ENCODE measurements around the gene RNLS.

DNA sequence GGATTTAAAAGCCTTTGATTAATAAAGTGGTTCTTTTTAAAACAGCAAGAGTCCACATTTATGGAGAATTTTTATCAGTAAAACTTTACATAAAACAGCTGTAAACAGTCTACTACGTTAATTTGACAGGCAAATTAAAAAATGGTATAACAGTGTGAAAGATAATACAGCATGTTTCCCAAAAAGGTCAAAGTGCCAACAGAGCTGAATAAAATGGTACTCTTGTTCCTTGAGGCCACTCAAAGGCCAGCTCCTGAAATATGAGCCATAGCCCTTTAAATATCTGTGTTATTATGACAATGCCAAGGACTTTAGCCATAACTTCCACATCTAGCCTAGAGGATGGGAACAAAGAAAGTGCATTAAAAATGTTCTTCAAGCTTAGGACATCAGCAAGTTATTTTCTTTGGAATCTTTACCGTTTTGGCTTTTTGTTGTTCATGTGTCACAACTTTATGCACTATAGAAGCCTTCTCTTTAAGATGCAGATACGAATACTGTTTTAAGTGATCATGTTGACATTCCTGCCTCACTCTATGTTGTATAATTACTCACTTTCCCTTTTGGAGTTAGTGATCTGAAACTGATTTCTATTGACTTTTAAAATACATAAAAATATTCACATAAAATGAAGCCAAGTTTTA, 165.6 kb downstream of the RNLS start:
- TF ChIP-seq, protein P1, sequence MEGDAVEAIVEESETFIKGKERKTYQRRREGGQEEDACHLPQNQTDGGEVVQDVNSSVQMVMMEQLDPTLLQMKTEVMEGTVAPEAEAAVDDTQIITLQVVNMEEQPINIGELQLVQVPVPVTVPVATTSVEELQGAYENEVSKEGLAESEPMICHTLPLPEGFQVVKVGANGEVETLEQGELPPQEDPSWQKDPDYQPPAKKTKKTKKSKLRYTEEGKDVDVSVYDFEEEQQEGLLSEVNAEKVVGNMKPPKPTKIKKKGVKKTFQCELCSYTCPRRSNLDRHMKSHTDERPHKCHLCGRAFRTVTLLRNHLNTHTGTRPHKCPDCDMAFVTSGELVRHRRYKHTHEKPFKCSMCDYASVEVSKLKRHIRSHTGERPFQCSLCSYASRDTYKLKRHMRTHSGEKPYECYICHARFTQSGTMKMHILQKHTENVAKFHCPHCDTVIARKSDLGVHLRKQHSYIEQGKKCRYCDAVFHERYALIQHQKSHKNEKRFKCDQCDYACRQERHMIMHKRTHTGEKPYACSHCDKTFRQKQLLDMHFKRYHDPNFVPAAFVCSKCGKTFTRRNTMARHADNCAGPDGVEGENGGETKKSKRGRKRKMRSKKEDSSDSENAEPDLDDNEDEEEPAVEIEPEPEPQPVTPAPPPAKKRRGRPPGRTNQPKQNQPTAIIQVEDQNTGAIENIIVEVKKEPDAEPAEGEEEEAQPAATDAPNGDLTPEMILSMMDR (conservative IDR thresholded peaks at IDR 0.05; ENCODE audit: low read length), result no peak
- TF ChIP-seq EZH2phosphoT487 (IDR thresholded peaks at IDR 0.05; ENCODE audit: borderline replicate concordance, low read depth, low read length), result no peak

Measured in OCI-LY7 (cell line).